ENCODE data around the gene PLA2G6. TPM values are rescaled to one million over a fixed set of nuclear protein-coding genes. Genes with fewer than 3 reads are reported as not detected.

PLA2G6 gene
- total RNA-seq, 2 donors from 2014 or later, result 36.6 to 90.7 TPM

DNA sequence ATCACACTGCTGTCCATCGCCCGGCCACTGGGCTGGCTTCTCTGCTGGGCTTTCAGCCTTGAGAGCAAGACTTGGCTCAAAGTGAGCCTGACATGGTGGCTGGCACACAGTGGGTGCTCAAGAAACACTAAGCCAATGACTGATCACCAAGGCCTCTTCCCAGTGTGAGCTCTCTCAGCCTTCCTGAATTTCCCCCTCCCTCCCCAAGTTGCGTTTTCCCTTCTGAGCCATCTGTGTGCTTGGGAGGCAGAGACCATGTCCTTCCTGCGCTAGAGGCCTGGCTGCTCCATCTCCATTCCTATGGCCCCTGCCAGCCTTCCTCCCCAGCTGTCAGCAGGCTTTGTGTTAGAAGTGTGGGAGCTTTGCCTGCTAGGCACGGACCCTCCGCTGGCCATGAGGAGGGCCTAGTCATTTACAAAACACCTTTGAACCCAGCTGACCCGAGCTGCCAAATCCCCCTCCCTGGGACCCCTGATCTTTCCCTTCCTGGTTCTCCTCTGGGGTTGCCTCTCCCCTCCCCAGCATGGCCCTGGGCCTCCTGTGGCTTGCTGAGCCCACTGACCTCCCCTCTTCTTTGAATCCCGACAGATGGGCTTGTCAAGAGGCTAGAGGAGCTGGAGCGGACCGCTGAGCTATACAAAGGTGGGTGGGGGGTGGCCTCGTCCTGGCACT is 111.2 kb downstream of the PLA2G6 start:
- Mint-ChIP-seq H3K4me1 (no peaks in the 10 kb centered on the region), H3K36me3 (ENCODE audit: low read depth) (peaks cover 37% of the 10 kb centered on the region), H3K27ac (no peak overlapping the region), H3K4me3 (no peak overlapping the region), H3K9me3 (no peaks in the 10 kb centered on the region), H3K27me3 (no peaks in the 10 kb centered on the region)
- ATAC-seq (replicated peaks), result no peak

DNA sequence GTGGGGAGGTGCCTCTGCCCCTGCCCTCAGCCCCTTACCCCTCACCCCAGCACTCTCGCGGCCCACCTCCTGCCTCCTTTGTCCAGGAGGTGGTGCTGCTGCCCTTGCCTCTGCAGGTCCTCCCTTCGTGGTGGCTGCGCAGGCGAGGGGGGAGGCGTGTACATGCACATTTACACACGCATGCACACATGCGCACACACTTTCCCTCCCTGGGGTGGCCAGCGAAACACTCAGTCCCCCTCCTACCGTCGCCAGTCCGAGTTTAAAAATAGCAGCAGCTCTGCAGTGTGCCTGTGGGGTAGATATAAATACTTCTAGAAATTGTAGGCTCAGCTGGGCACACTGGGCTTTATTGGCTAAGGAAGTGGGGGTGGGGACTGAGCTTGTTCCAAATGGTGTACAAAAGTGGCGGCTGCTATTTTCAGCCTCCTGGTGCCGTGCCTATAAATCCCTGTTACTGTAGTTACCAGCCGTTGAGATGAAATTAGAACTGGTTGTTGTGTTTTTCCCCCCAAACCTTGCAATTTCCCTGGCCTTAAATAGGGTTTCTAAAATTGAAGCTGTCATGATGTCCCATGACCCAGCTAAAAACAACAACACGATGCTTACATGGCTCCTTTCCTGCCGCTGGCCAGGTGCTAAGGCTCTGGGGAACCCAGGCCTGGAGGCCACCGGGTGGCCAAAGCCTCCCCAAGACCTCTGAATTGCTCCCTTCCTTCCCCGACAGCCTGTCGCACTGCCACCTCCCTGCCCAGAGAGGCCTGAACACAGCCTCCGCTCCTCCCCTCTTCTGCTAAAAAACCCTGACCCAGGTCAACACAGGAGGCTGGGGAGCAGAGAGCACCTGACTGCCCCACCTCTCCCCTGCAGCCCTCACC is 112.0 kb downstream of the PLA2G6 start:
- peaks cover 45% of the 10 kb centered on the region for H3K36me3 Mint-ChIP-seq (ENCODE audit: low read depth)
- no peaks in the 10 kb centered on the region for H3K27me3 Mint-ChIP-seq
- H3K27ac Mint-ChIP-seq, result no peak overlapping the region
- ATAC-seq (replicated peaks), result no peak
- no peaks in the 10 kb centered on the region for H3K9me3 Mint-ChIP-seq
- no peaks in the 10 kb centered on the region for H3K4me1 Mint-ChIP-seq
- no peak overlapping the region for H3K4me3 Mint-ChIP-seq

DNA sequence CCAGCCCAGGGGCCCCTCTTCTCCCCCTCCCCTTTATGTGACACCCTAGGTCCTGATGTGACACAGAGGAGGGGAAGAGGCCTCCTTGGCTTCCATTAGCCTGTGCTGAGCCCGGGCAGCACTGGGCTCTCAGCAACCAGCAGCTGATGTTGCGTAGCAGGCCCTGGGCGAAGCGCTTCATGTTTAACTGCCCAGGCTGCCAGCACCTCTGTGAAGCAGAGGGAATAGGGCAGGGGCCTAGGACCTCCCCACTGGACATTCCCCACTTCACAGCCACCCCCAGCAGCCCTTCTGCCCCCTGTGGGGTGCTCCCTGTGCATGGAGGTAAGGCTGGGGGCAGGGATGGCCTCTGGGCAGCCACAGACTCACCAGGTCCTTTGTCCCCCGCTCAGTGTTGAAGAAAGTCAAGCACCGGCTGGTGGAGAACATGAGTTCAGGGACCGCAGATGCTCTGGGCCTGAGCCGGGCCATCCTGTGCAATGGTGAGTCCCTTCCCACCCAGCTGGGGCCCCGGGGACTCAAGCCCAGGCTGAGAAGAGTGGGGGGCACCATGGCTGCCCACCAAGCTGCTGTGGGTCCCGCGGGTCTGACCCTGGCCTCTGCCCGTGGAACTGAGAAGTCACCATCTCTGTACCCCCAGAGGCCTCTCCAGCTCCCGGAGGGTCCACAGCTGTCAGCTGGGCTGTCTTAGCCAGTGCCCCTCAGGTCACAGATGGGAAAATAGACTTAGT is 112.8 kb downstream of the PLA2G6 start:
- Mint-ChIP-seq H3K36me3 (ENCODE audit: low read depth) (peaks cover 48% of the 10 kb centered on the region), H3K9me3 (no peaks in the 10 kb centered on the region), H3K4me1 (no peaks in the 10 kb centered on the region), H3K27me3 (no peaks in the 10 kb centered on the region), H3K27ac (no peak overlapping the region), H3K4me3 (no peak overlapping the region)
- ATAC-seq (replicated peaks), result no peak

DNA sequence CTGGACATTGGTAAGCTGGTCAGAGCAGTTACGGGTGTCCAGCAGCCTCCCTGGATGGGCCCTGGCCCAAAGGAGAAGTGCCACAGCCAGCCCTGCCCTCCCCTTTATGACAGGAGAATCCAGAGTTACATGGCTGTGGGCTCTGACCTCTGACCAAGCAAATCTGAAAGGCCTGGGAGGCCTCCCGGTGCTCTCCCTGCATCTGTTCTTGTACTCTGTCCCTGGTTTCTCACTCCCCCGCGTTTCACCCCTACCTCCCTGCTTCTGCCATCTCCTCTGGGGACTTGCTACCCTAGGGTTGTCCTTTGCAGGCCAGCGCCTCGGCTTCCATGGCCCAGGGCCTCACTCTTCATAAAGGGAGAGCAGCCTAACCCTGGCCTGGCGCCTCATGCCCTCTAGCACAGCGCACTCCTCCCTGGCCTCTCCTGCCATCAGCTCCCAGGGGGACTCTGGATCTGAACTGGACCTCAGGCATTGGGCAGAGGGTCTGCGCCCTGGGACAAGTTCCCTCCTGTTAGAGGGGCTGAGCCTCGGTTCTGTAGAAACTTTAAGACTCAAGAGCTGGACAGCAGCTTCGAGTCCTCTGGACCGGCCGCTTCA is 113.8 kb downstream of the PLA2G6 start:
- no peak overlapping the region for H3K27ac Mint-ChIP-seq
- ATAC-seq (replicated peaks), result no peak
- no peak overlapping the region for H3K4me3 Mint-ChIP-seq
- no peaks in the 10 kb centered on the region for H3K4me1 Mint-ChIP-seq
- no peaks in the 10 kb centered on the region for H3K9me3 Mint-ChIP-seq
- no peaks in the 10 kb centered on the region for H3K27me3 Mint-ChIP-seq
- peaks cover 49% of the 10 kb centered on the region for H3K36me3 Mint-ChIP-seq (ENCODE audit: low read depth)

DNA sequence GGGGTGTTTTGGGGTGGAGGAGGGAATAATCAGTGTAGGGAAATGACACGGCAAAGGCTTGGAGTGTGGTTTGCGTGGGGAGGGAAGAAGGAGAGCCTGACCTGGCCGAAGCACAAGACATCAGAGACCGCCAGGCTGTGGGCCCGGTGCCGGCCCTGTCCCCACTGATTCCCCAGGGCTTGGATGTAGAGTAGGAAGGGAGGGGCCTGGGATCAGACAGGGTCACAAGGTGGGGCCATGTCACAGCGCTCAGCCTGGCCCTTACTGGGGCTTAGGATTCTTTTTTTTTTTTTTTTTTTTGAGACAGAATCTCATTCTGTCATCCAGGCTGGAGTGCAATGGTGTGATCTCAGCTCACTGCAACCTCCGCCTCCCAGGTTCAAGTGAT is 114.6 kb downstream of the PLA2G6 start:
- peaks cover 3% of the 10 kb centered on the region for H3K4me1 Mint-ChIP-seq

DNA sequence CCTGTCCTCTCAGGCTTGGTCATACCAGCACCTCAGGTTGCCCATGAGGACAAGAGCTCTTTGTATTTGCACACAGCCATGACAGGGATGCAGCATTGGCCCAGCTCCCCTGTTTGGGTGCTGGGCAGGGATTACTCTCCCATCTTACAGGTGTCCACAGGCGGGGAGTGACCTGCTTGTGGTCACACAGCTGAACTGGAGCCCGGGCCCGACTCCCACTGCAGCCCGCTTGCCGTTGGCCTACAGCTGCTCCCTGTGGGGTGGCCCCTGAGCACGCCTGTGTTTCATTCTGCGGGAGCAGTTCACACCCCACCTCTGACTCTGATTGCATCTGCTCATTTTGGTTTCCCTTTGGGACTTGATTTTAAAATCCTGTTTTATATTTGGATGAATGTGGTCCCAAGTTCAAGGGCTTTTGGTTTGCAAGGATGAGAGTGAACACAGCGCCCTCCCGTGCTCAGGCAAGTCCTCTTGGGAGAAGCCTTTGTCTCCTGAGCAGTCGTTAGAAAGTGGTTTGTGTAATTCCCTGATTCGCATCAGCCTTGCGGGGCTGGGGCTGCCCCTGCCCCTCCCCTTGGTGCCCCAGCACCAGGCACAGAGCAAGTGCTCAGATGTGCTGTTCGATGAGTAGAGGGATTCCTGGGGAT is 115.1 kb downstream of the PLA2G6 start:
- ATAC-seq (replicated peaks), result no peak
- Mint-ChIP-seq H3K4me3 (no peak overlapping the region), H3K36me3 (ENCODE audit: low read depth) (peaks cover 54% of the 10 kb centered on the region), H3K27ac (no peak overlapping the region), H3K9me3 (no peaks in the 10 kb centered on the region), H3K27me3 (no peaks in the 10 kb centered on the region), H3K4me1 (peaks cover 3% of the 10 kb centered on the region)

More for the DNA sequence above, 114.6 kb downstream of the PLA2G6 start:
- Mint-ChIP-seq H3K27me3 (no peaks in the 10 kb centered on the region), H3K9me3 (no peaks in the 10 kb centered on the region), H3K4me3 (no peak overlapping the region), H3K36me3 (ENCODE audit: low read depth) (peaks cover 49% of the 10 kb centered on the region), H3K27ac (no peak overlapping the region)
- ATAC-seq (replicated peaks), result no peak

DNA sequence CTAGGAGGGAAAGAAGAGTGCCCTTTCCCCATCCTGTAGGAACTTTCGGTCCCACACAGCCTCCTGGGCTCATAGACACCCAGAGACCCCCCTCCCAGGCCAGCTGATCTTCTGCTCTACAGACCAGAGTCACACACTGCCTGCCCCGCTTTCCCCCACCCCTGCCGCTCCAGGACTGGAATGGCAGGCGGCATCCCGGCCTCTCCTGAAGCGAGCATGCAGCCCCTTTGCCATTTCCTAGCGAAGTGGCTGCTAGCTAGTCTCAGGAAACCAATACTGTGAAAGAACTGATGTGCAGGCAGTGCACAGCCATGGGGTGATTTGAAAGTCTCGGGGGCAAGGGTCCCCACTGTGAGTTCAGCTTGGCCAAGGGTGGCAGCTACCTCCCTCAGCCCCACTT is 116.1 kb downstream of the PLA2G6 start:
- ATAC-seq (replicated peaks), result no peak
- H3K9me3 Mint-ChIP-seq, result no peaks in the 10 kb centered on the region
- peaks cover 56% of the 10 kb centered on the region for H3K36me3 Mint-ChIP-seq (ENCODE audit: low read depth)
- H3K27ac Mint-ChIP-seq, result no peak overlapping the region
- H3K4me3 Mint-ChIP-seq, result no peak overlapping the region
- peaks cover 3% of the 10 kb centered on the region for H3K4me1 Mint-ChIP-seq
- no peaks in the 10 kb centered on the region for H3K27me3 Mint-ChIP-seq

DNA sequence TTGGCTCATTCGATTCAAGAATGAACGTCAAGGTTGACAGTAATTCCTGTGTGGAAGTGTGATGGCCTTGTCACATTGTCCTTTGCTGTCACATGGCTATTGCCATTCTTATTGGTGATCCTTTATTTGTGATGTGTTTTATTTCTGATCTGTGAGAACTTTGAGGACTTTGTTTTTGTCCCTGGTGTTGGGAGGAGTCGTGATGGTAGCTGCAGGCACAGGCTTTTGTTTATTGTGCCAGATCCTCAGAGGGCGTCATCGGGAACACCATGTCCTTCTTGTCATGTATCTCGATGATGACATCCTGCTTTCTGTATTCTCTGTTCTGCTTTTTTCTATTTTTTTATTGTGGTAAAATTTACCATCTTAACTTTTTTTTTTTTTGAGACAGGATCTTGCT is 118.8 kb downstream of the PLA2G6 start:
- peaks cover 56% of the 10 kb centered on the region for H3K36me3 Mint-ChIP-seq (ENCODE audit: low read depth)
- peaks cover 9% of the 10 kb centered on the region for H3K4me1 Mint-ChIP-seq
- no peak overlapping the region for H3K27ac Mint-ChIP-seq
- no peaks in the 10 kb centered on the region for H3K27me3 Mint-ChIP-seq
- H3K9me3 Mint-ChIP-seq, result no peaks in the 10 kb centered on the region
- ATAC-seq (replicated peaks), result no peak
- H3K4me3 Mint-ChIP-seq, result no peak overlapping the region

Other genes with a start within 250 kb of the PLA2G6 start
- gene C22orf23, start 228.2 kb downstream of the PLA2G6 start, total RNA-seq, result under 1 TPM in 1 of 2 donors, not detected in 1; 0.84 TPM
- gene POLR2F, start 228.1 kb downstream of the PLA2G6 start, total RNA-seq, result 10 to 100 TPM; 48.1 to 95.1 TPM
- not detected for gene SOX10, start 197.3 kb downstream of the PLA2G6 start, total RNA-seq
- gene PICK1, start 124.4 kb downstream of the PLA2G6 start, total RNA-seq, result 10 to 100 TPM; 15.2 to 23.2 TPM
- gene SLC16A8, start 97.6 kb downstream of the PLA2G6 start, total RNA-seq, result not detected
- gene BAIAP2L2, start 71.1 kb downstream of the PLA2G6 start, total RNA-seq, result 1 to 10 TPM in 1 of 2 donors, under 1 TPM in 1; 0.84 to 2.1 TPM
- 10 to 100 TPM; 15.7 to 58.8 TPM for gene MAFF, start 20.2 kb upstream of the PLA2G6 start, total RNA-seq
- gene TMEM184B, start 91.2 kb upstream of the PLA2G6 start, total RNA-seq, result 10 to 100 TPM; 31.5 to 36.5 TPM
- gene CSNK1E, start 135.6 kb upstream of the PLA2G6 start, total RNA-seq, result 100 to 1,000 TPM; 123 to 132 TPM

All from activated T-helper 17 cell treated with anti-CD3 and anti-CD28 coated beads, Interleukin-2, amount 50 U/mL, for 72 hours (primary cell).